MCF 10A (cell line): ENCODE measurements around the gene PLXNB2. TPM values are rescaled to one million over a fixed set of nuclear protein-coding genes. Genes with fewer than 3 reads are reported as not detected.

Experiments
- BruUV-seq: library from RNA; stranded (reverse); fragments of 400-500 nt; replicated peaks from 2 replicates; lab custom pipeline; 2021; lab: Mats Ljungman, UMichigan
- CTCF ChIA-PET: fragments of 300-600 bp; sonication (Branson Sonifier 250); formaldehyde crosslinking; extraction: SDS; loops from one replicate; lab custom pipeline; 2021; ENCODE audit warnings: antibody characterized with exemption, inconsistent platforms; lab: Yijun Ruan, JAX
- POLR2A ChIA-PET: fragments of 300-600, 350-650 bp; sonication (Branson Sonifier 250); formaldehyde crosslinking; extraction: SDS; loops from one replicate; lab custom pipeline; 2020; ENCODE audit warnings: antibody characterized with exemption, inconsistent platforms; lab: Yijun Ruan, JAX
- DNase-seq: peaks from one replicate; pipeline ENCODE4 v3.0.0-alpha.2; 2018; ENCODE audit not compliant: unreplicated experiment
- H3K27ac Mint-ChIP-seq: one replicate; pipeline ENCODE4 v1.8.0; 2022; ENCODE audit warnings: mild to moderate bottlenecking, low read depth, mixed read lengths; ENCODE audit not compliant: unreplicated experiment
- H3K27me3 Mint-ChIP-seq: one replicate; pipeline ENCODE4 v1.8.0; 2022; ENCODE audit warnings: mixed read lengths; ENCODE audit not compliant: insufficient read depth, unreplicated experiment
- H3K36me3 Mint-ChIP-seq: one replicate; pipeline ENCODE4 v1.8.0; 2022; ENCODE audit warnings: mild to moderate bottlenecking, moderate library complexity, mixed read lengths; ENCODE audit not compliant: insufficient read depth, unreplicated experiment
- H3K4me1 Mint-ChIP-seq: one replicate; pipeline ENCODE4 v1.8.0; 2022; ENCODE audit warnings: mixed read lengths; ENCODE audit not compliant: insufficient read depth, unreplicated experiment
- H3K4me3 Mint-ChIP-seq: one replicate; pipeline ENCODE4 v1.8.0; 2022; ENCODE audit warnings: mild to moderate bottlenecking, moderate library complexity, mixed read lengths; ENCODE audit not compliant: unreplicated experiment
- H3K9me3 Mint-ChIP-seq: one replicate; pipeline ENCODE4 v1.8.0; 2022; ENCODE audit warnings: mixed read lengths; ENCODE audit not compliant: unreplicated experiment
- intact Hi-C: fragments of 100-400 bp; cut with micrococcal nuclease; formaldehyde crosslinking; loops from 2 replicates; pipeline ENCODE4 v1.14.1; 2022
- total RNA-seq: library from RNA; stranded (reverse); gene quantifications from 2 replicates; pipeline ENCODE4 v1.2.3, GENCODE V29; 2022
- TF ChIP-seq, protein P1 (sequence below): fragments of 200-600 bp; IDR thresholded peaks from one replicate; pipeline ENCODE4 v1.8.0; 2022; ENCODE audit warnings: antibody characterized with exemption, mild to moderate bottlenecking; ENCODE audit not compliant: unreplicated experiment

The PLXNB2 gene
- total RNA-seq, 1 experiment from 2014 or later, result 199 TPM

DNA sequence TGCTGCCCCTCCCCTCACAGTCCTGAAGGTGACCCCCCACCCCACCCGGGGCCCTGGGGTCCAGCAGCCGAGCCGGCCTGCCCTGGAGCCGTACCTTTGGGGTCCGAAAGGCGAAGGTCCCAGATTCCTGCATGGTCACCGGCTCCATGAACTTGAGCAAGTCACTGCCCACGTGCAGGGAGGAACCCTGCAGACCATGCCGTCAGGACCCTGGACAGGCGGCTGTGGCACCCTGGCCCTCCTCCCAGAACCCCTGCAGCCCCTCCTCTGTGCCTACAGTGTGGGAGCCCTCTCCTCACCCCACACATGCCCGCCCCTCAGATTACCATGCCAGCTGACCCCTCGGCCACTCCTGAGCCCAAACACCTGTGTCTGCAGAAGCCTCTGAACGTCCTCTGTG is 23.0 kb downstream of the PLXNB2 start:
- ChIA-PET CTCF (interaction anchor here (0.6 to 0.7 kb wide), 2 partner anchors 8 to 19 kb away, joined by 4 read pairs; no protein-coding TSS in a partner anchor), POLR2A (interaction anchor here (0.6 to 0.8 kb wide), 2 partner anchors 13 to 21 kb away, joined by 3 to 4 read pairs; no protein-coding TSS in a partner anchor)
- peaks cover 4% of the 10 kb centered on the region for H3K4me1 Mint-ChIP-seq
- BruUV-seq, result no TSS peak
- intact Hi-C loops, result no loop called here
- H3K27ac Mint-ChIP-seq, result no peak overlapping the region
- no peaks in the 10 kb centered on the region for H3K27me3 Mint-ChIP-seq
- no peaks in the 10 kb centered on the region for H3K9me3 Mint-ChIP-seq
- no peak for DNase-seq
- peaks cover 76% of the 10 kb centered on the region for H3K36me3 Mint-ChIP-seq
- TF ChIP-seq, protein P1, sequence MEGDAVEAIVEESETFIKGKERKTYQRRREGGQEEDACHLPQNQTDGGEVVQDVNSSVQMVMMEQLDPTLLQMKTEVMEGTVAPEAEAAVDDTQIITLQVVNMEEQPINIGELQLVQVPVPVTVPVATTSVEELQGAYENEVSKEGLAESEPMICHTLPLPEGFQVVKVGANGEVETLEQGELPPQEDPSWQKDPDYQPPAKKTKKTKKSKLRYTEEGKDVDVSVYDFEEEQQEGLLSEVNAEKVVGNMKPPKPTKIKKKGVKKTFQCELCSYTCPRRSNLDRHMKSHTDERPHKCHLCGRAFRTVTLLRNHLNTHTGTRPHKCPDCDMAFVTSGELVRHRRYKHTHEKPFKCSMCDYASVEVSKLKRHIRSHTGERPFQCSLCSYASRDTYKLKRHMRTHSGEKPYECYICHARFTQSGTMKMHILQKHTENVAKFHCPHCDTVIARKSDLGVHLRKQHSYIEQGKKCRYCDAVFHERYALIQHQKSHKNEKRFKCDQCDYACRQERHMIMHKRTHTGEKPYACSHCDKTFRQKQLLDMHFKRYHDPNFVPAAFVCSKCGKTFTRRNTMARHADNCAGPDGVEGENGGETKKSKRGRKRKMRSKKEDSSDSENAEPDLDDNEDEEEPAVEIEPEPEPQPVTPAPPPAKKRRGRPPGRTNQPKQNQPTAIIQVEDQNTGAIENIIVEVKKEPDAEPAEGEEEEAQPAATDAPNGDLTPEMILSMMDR, result no peak
- no peak overlapping the region for H3K4me3 Mint-ChIP-seq

DNA sequence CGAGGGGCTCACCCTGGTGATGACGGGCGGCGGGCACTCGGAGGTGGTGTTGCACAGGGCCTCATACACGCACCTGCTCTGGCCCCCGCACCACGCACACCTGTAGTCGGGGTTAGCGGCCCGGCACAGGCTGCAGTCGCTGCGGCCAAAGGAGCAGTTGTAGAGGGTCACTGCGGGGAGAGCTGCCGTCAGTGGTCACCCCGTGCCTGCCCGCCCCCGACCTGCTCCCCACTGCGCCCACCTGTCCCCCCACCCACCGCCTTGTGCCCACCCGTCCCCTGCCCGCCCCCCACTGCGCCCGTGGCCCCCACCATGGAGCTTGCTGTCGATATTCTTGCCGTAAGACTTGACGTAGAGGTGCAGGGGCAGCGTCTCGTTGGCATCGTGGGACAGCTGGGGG is 23.6 kb downstream of the PLXNB2 start:
- no peak overlapping the region for H3K4me3 Mint-ChIP-seq
- H3K36me3 Mint-ChIP-seq, result peaks cover 75% of the 10 kb centered on the region
- no peaks in the 10 kb centered on the region for H3K9me3 Mint-ChIP-seq
- ChIA-PET CTCF (interaction anchor here (0.6 kb wide), 1 partner anchor 20 kb away, joined by 4 read pairs; no protein-coding TSS in a partner anchor), POLR2A (interaction anchor here (1.1 to 2.9 kb wide), 2 partner anchors 21 to 38 kb away, joined by 3 to 22 read pairs; no protein-coding TSS in a partner anchor)
- H3K27ac Mint-ChIP-seq, result no peak overlapping the region
- TF ChIP-seq, protein P1, result no peak
- no peaks in the 10 kb centered on the region for H3K27me3 Mint-ChIP-seq
- DNase-seq, result no peak
- intact Hi-C loops, result loop anchor here (2.0 kb wide), 2 partner anchors 43 to 59 kb away; partner anchors contain the start of genes DENND6B and PPP6R2
- peaks cover 4% of the 10 kb centered on the region for H3K4me1 Mint-ChIP-seq
- no TSS peak for BruUV-seq

DNA sequence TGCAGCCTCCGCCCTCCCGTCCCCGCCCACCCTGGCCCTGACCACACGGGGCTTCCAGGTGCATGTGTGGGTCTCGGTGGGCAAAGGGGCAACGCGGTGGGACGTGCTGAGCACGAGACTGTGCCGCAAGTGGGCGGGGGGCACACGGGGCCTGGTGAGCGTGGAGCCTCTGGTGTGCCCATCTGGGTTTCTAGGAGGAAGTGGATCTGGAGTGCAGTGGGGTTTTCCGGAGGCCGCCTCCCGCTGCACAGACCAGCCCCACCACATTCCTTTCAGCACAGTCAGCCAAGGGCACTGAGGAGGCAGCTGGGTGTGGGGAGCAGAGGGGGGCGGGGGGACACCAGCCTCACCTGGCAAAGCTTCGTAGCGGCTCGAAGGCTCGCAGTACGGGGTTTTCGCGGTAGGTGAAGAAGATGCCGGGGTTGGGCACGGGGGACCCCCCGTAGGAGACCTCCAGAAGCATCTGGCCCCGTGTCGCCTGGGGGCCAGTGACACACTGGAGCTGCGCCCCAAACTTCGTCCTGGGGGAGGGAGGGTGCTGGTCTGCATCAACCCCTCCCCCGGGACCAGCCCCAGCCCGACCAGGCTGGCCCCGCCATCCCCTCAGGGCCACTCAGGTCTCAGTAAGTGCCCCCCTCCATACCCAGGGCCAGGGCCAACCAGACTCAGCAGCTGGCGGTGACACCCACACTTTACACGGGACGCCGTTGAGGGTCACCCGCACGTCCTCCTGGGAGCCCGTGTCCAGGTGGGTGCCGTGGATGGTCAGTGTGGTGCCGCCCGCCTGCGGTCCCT is 24.9 kb downstream of the PLXNB2 start:
- no peaks in the 10 kb centered on the region for H3K9me3 Mint-ChIP-seq
- peaks cover 80% of the 10 kb centered on the region for H3K36me3 Mint-ChIP-seq
- ChIA-PET CTCF (interaction anchor here (0.6 to 1.7 kb wide), 4 partner anchors 10 to 334 kb away, joined by 3 to 5 read pairs (median 3); no protein-coding TSS in a partner anchor), POLR2A (interaction anchor here (0.5 to 2.9 kb wide), 5 partner anchors 11 to 135 kb away, joined by 3 to 22 read pairs (median 4); partner anchors contain the start of gene MAPK12)
- BruUV-seq, result no TSS peak
- H3K27ac Mint-ChIP-seq, result no peak overlapping the region
- DNase-seq, result peak; percentile 84
- H3K4me1 Mint-ChIP-seq, result peaks cover 4% of the 10 kb centered on the region
- H3K4me3 Mint-ChIP-seq, result peak overlapping the region; percentile 44
- H3K27me3 Mint-ChIP-seq, result no peaks in the 10 kb centered on the region
- TF ChIP-seq, protein P1, result no peak
- intact Hi-C loops, result loop anchor here (1.0 to 2.0 kb wide), 3 partner anchors 22 to 60 kb away; partner anchors contain the start of genes DENND6B and PPP6R2

DNA sequence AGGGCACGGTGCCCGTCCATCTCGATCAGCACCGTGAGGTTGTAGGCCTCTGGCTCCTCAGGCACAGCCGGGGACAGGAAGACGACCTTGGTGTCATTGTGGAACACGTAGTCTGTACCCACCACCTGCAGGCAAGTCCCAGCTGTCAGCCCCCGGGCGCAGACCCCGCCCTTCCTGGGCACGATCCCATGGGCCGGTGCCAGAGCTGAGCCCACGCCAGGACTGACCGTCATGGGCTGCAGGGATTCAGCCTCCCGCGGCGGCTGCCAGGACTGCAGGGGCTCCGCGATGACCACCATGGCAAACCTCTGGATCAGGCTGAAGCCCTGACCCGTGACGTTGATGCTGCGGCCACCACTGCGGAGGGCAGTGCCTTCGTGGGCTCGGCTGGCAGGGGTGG is 25.5 kb downstream of the PLXNB2 start:
- H3K9me3 Mint-ChIP-seq, result no peaks in the 10 kb centered on the region
- intact Hi-C loops, result loop anchor here (1.0 to 2.0 kb wide), 3 partner anchors 22 to 61 kb away; partner anchors contain the start of genes DENND6B and PPP6R2

More for the DNA sequence above, 25.5 kb downstream of the PLXNB2 start:
- Mint-ChIP-seq H3K27ac (no peak overlapping the region), H3K27me3 (no peaks in the 10 kb centered on the region), H3K4me1 (peaks cover 4% of the 10 kb centered on the region), H3K36me3 (peaks cover 86% of the 10 kb centered on the region), H3K4me3 (peak overlapping the region; percentile 44)
- no TSS peak for BruUV-seq
- ChIA-PET CTCF (interaction anchor here (0.7 to 1.7 kb wide), 3 partner anchors 10 to 60 kb away, joined by 3 to 5 read pairs (median 3); no protein-coding TSS in a partner anchor), POLR2A (interaction anchor here (0.6 to 2.9 kb wide), 4 partner anchors 10 to 23 kb away, joined by 3 to 22 read pairs (median 4); partner anchors contain the start of gene MAPK12)
- no peak for DNase-seq
- TF ChIP-seq, protein P1, result no peak
